Activated T-cell treated with anti-CD3 and anti-CD28 coated beads for 4 hours (primary cell): ENCODE data around the gene FGFR2.
"Not testable (repeated sequence)": the region's sequence is repeated elsewhere in the genome, so short reads cannot be mapped to it uniquely, and the experiment has no call there.

Source experiments
- DNase-seq: peaks from one replicate; pipeline ENCODE4 v3.0.0-alpha.2; 2020

FGFR2 gene

DNA sequence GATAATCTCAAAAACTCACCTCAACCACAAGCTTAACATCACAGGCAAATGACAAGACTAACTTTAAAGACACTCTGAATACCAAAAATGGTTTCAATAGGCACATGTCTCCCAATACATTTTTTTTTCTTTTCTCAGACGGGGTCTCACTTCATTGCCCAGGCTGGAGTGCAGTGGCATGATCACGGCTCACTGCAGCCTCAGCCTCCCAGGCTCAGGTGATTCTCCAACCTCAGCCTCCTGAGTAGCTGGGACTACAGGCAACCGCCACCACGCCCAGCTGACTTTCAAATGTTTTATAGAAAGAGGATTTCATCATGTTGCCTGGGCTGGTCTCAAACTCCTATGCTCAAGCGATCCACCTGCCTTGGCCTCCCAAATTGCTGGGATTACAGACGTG is 77.7 kb downstream of the FGFR2 start:
- DNase-seq: not testable (repeated sequence)

DNA sequence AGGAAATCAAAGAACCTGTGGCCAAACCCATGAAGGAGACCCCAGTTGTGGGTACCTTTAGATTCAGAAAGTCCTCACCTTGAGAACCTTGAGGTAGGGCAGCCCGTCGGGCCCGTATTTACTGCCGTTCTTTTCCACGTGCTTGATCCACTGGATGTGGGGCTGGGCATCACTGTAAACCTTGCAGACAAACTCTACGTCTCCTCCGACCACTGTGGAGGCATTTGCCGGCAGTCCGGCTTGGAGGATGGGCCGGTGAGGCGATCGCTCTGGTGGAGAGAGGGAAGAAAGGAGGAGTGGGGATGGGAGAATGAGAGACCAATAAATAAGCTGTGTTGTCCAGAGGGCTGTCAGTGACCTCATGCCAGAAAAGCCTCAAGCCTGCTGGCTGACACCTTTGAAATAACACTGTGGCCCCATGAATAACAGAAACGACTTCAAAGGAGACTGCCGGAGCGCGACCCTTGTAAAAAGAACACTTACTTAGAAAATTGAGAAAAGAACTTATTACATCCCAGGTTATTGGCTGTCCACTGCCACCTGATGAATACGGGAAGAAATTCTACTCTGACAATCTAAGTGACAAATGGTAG is 78.2 kb downstream of the FGFR2 start:
- DNase-seq: no peak

DNA sequence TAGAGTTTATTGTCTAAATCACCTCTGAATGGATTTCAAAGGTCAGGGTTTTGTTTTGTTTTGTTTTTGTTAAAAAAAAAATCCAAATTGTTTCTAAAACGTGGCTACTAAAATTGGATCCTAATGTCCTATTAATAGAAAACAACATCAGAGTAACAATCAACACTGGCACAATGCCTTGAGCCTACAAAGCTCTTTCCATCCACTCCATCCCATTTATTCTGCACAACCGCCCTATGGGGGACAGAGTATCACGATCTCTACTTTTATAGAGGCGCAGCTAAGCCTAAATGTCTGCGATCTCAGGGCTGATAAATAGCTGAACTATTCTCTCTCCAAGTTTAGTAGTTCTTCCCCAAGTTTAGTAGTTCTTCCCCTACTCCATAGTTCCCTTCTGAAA is 78.8 kb downstream of the FGFR2 start:
- DNase-seq: no peak

DNA sequence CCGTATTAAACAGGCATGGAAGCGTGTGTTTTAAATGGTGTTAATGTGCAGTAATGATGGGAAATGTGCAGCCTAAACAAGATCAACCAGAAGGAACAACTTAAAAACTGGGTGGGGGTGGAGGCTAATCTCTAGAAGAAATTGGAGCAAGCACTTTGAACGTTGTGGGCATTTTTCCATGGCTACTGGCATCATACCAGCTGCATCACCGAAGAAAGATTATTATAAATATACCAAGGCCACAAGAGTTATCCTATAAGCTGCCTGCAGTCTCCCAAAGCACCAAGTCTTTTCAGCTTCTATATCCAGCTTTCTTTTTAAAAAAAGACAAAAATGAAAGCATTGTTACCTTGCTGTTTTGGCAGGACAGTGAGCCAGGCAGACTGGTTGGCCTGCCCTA is 79.9 kb downstream of the FGFR2 start:
- no peak for DNase-seq

DNA sequence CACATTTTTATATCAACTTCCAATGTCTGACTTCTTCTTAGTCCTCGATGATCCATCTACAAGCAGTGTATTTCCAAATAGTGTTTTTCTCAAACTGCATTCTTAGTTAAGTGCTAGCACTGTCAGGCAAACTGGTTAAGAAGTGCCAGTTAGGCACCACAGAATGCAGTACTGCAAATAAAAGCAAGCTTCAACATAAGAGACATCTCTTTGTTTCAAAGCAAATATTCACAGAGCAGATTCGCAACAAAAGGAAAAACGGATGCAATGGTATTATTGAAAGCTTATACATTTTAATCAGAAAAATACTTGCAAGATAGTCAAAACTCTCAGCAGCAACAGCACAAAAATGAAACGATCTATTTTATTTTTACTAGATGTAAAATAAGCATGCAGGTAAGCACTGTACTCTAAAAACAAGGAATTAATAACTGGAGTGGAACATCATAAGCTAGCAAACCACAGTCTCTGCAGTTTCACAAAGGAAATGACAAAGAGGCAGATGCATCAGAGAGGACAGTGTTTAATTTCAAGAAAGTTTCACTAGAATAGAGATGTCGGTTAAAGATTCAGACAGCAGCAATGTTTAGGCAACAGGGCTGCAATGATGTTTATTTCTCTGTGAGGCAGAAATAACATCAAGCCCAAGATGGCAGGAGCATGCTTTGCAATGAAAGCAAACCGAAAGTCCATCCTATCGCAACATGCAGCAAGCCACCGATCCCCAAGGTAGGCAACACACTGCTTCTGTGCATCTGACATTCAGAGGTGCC is 82.0 kb downstream of the FGFR2 start:
- no peak for DNase-seq

DNA sequence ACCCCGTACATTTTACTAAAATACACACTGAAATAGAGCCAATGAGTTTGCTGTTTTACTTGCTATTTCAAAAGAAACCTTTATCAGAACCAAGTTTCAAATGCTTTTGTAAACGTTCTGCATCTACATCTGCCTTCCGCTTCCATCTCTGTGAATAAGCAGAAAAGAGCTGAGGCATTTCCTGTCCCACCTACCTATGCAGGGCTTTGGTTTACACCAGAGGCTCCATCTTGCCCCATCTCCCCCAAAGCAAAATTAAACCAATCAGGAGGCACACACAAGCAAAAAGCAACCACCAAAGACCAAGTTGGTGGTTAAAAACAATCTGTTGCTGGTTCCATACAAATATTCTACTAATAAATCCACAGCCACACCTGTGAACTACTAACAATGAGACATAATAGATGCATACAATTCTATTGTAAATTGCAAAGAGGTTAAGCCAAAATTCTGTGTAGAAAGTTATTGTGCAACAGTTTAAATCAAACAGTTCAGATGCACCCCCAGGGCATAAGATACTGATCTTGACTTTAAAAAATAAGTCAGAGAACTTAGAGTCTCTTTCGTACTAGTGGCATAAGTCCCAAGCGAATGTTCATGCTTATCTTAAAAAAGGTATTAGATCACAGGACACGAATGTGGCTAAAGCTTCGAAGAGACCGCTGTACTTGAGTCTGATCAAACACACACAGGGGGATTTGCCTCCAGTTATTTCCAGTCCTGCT is 83.9 kb downstream of the FGFR2 start:
- no peak for DNase-seq

DNA sequence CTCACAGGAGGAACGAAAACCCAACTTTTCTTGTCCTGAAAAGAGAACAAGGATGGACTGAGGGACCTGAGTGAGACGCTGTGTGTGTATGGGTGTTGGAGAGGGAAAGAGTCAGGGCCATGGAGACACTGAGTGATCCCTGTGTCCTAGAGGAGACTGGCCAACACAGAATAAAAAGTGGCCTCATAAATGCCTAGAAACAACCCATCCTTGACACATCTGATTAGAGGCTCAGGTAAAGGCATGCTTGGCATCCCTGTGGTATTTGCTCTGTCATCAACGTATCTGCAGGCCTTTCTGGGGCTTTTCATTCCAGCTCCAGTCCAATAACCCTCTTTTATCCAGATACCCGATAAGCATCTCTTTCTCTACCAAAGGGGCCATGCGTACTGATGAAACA is 86.3 kb downstream of the FGFR2 start:
- DNase-seq: no peak

DNA sequence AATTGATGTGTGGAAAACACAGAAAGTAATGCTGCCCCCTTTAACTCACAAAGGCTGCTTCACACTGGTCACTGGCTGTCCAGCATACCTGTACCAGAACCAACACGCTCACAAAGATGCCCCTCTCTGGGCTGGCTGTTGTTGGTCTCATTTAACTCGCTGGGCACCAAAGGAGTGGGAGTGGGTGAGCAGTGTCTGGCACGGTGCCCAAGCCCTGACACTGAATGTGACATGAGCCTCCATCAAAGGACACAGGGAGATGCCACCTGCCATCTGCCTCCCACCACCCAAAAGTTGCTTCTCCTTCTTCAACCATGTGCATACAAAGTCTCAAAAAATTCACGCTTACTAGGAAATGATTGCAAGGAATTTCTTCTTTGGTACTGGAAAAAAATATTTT is 86.8 kb downstream of the FGFR2 start:
- DNase-seq: no peak

DNA sequence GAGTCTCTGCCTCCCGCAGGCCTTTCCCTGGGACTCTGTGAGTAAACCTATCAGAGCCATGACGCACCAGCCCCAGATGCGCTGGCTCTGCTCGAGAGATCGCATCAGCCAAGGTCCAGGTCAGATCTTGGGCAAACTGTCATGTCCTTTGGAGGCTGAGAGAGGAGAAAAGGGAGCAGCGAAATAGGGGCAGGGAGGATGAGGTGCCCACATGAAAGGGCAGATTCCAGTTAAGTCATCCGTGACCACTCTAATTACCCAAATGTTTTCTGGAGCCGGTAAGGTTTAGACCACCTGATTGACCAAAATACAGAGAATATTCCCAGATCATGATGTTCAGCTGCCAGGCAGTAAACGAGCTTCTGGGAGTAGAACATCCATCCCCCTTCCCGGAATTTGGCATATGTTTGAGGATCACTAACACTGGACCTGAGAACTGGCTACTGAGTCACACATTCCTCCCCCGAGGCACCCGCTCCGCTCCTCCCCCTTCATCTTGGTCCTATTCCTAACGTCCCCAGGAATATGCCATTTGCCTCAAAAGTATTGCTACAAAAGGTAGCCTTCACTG is 88.0 kb downstream of the FGFR2 start:
- no peak for DNase-seq

DNA sequence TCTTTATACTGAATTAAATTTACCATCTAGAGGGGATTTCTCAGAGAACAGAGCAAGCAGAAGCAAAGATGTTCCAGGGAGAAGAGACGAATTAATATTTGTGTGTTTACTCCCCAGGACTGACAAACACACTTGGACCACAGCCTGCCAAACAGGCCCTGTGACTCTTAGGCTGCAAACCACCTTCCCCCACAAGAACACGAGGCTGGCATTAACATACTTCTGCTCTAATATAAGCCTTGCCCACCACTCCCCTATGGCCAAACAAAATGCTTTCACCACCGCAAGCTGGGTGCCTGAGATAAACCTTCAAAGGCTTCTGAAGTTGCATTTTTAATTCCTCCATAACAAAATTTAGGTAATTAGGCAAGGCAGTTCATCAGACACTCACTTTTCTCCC is 88.4 kb downstream of the FGFR2 start:
- no peak for DNase-seq

DNA sequence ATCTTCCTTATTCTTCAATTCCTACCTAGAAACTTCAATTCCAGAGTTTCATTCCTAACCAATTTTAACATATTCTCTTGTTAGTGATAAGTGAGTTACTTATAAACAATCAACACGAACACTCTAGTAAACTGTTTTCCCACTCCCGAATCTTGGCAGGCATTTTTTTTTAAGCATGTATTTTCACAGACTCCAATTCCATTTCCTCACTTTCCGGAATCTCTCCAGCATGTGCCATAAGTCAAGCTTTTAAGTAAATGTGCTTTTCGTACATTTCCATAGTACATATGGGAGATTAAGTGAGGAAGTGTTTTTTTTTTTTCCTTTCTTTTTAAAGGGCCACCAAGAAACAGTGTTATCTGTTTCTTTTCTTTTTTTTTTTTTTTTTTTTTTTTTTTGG is 89.1 kb downstream of the FGFR2 start:
- DNase-seq: no peak

DNA sequence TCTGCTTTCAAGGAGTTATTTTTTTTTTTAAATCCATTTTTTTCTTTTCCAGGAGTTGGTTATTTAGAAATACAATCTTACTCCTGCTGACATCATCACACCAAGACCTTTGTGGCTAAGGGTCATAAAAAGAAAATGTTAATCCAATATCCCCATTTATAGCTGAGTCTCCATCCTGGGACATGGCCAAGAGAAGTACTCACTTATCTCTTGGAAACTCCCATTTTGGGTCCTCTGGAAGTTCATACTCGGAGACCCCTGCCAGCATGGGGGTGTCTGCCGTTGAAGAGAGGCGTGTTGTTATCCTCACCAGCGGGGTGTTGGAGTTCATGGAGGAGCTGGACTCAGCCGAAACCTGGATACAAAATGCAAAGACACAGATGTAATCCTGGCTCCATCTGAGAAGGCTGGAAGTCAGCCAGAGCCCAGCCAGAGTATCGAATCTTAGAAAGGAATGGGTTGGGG is 94.6 kb downstream of the FGFR2 start:
- no peak for DNase-seq

DNA sequence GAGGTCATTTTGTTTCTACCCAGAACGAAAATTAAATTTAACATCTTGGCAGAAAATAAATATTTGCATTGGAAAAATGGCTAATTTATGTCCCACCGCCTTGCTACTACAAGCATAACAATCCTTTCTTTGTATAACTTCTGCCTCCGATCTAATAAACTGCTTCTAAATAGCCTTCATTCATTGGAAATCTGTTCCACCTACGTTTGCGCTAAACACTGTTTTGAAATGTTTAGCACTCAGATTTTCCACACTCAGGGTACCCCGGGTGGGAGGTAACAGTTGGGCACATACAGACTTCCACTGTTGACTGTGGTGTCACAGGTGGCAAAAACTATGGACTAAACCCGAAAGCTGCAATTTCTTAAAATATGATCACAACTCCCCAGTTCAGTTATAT is 96.4 kb downstream of the FGFR2 start:
- no peak for DNase-seq

DNA sequence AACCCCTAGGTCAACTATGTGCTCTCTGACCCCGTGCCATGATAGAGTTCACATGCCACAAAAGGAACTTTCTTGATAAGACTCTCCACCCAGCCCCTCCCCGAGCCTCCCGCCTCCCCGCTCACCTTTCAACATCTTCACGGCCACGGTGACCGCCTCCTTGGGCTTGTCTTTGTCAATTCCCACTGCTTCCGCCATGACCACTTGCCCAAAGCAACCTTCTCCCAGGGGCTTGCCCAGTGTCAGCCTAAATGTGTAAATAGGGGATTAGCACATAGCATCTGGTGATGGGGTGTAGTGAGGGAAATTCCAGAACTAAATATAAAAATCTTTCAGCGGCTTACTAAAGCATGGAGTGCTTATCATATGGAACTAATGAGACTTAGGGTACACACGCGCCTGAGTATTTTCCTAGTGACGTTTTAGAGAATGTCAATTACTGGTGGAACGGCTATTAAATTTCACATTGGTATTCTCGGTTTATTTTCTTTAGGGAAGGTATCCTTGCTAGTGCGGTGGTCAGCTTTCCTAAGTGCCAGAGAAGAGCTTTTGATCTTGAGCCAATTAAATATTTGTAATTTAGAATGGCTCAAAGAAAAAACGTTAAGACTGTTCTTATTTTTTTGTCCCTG is 97.4 kb downstream of the FGFR2 start:
- DNase-seq: no peak

DNA sequence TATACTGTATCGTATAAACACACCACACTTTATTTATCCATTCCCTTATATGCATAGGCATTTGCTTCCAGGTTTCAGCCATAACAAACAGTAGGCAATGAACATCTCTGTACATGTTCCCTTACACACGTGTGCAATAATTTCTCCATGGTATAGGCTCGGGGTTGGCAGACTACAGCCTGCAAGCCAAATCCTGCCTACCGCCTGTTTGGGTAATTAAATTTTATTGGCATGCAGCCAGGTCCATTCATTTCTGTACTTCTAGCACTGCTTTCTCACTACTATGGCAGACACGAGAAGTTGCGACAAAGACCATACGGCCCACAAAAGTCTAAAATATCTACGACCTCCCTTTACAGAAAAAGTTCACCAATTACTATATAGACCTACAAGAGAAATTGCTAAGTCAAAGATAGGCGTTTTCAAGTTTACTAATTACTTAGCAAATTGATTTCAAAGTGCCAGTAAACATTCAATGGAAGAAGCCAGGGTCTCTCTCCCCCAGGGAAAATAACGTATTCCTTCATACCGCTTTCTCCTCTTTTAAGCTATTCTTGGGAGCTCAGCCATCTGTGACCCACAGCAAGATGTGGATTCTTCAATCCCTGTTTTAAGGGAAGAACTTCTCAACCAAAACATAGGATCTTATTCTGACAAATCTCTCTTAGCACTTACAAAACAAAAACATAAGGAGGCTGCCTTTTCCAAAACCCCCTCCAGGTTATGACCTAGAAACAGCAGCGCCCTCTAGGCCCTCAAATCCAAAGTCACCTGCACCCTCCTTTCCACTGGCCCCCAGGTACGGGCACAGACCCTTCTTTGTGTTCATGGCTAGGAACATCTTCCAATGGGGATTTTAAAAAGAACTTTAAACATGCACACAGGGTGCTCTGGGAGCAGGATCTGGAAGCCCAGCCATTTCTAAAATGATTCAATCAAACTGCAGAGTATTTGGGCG is 100.5 kb downstream of the FGFR2 start:
- DNase-seq: no peak

DNA sequence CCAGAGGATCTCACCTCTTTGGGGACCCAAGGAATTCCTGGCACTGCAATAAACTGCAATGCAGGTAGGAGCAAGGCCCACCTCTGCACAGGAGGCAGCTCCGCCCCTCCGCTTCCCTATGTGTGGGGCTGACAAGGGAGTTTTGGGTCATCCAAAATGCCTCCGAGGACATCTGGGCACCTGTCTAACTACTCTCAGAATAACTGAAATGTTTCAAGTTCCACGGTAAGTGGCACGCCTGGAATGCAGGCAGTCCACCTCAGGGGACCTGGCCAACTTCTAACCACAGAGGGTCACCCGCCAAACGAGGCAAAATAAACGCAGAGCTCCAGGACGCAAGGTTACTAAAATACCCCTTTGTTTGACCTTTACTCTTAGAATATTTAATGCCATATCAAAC is 102.5 kb downstream of the FGFR2 start:
- no peak for DNase-seq

DNA sequence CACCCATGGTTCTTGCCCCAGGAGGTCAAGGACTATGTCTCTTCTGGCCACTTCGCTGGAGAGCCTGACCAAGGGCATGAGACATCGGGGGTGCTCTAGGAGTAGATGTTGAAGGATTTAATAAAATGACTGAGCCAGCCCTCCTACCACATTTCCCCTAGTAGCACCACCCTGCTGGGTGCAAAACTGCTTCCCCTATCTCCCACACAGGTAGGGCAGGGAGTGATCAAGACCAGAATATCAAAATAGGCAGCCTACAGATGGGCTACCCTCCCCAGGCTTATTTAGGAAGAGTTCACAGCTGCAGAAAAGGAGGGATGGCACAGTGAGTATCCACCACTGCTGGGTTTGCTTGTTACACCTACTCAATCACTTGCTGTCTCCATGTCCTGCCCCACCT is 103.9 kb downstream of the FGFR2 start:
- no peak for DNase-seq

DNA sequence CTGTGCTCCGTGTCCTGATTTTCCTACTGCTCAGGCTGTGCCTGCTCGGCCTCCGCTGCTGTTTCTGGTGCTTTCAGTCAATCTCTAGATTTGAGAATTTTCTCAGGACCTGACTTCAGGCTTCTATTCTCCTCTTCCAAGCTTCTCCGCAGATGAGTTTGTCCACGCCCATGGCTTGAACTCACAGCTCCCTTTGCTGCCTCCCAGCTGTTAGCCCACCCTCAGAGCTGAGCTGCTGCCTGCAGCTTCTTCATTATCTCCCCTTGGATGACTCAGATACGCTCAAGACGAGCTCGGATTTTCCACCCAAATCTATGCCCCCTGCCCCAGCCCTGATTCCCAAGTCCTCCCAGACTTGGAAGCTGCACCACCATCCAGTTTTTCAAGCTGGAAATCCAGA is 104.7 kb downstream of the FGFR2 start:
- no peak for DNase-seq

DNA sequence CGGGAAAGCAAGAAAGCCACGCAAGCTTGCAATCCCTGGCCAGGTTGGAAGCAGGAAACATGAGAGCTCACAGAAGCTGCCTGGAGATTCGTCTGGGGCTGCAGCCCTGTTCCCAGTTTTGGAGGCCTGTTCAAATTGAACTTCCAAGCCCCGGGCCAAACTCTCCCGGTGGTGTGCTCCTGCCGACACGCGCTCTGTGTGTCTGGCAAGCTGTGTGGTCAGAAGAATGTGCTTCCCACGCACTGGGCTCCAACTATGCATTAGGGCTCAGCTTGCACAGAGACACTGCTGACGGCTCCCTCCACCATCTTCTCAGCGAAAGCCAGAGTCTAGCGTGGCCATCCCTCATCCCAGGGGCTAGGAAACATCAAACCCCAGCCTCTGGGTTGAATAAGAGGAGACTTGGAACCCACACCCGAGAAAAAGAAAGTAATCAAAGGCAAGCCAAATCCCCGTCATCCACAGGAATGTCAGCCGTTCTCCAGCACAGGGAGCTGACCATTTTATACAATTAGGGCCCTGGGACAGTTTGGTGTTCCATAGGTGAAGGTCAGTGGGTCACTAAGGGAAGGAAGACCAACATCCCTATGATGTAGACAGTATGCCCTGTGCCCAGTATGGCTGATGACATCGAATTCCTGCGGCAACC is 107.2 kb downstream of the FGFR2 start:
- no peak for DNase-seq

DNA sequence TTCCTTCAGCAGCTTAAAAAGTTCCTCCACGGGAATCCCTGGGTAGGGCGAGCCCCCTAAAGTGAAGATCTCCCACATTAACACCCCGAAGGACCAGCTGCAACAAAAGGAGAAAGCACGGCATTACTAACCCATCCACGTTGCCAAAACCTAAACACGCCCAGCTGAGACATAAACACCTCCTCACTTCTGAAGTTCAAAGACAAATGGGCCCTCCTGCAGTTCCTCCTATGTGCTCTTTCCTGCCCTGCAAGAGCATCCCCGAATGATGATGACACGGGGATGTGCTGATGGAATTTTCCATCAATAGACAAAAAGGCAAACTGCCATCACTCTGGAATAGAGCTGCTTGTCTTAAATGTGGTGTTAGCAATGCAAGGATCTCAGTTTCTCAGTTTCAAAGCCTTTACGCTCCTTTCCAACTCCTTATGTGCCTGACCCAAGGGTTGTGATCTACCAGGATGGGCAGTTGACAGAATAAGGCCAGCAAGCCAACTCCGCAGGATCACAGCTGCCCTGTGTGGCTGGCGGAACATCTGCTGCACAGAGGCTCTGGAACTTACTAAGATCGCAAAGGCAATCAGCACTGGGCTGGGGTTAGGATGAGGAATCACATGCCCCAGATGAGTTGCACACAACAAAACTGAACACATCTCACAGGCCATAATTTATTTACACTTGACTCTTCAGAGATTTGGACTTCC is 112.7 kb downstream of the FGFR2 start:
- no peak for DNase-seq

DNA sequence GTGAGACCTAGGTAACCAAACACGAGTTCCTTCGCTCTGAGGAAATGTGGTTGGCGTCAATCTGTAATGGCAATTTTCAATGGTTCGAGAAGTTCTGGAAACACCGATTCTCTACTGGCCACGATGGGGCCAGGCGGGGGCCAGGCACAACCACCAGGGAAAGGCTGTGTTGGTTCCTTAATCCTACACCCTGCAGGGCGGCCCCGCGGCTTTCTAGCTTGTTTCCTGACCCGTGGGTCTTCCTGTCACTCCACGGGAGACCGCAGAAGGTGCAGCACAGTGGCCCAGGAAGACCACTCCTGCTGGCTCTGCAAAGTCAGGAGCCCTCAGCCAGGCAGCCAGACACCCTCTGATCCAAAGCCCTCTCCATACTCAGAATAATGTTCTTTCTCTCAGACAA is 113.4 kb downstream of the FGFR2 start:
- DNase-seq: no peak
